ENCODE measurements around the gene PNLIP. TPM values are rescaled to one million over a fixed set of nuclear protein-coding genes. Genes with fewer than 3 reads are reported as not detected.

Gene PNLIP
- total RNA-seq = not detected in 2 replicates

DNA sequence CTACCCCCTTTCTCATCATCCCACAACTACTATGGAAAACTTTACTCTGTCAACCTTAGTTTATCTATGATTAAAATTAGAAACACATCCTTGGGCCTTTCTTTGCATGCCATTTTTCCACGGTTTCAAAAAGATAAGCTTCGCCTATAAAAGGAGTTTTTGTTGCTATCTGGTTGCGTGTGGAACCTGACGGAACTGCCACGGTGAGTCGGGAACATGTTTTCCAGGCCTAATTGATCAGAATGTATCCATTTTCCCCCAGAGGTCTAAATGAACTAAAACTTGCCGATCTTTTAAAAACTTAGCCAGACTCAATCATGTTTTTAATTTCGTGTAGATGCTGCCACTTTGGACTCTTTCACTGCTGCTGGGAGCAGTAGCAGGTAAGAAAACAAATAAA lies at the start of gene PNLIP:
TSS of gene PNLIP (plus strand) at position 176 of the 400 bp plus-strand sequence. CDS start at position 338, 162 bp downstream.
- TF ChIP-seq CTCF (IDR thresholded peaks at IDR 0.05; ENCODE audit: extremely low read depth, low read depth, low read length) = no peak
- no peaks in the 10 kb centered on the region for H3K4me1 ChIP-seq (ENCODE audit: insufficient read depth, low read length)

GRCh38 chr10:116504786-116505185 lies 40.9 kb upstream of the PNLIP start:
- Histone ChIP-seq H3K4me1 (ENCODE audit: insufficient read depth, low read length) (no peaks in the 10 kb centered on the region), H3K27ac (ENCODE audit: low read depth, low read length) (no peak overlapping the region), H4K20me1 (ENCODE audit: insufficient read depth, low read length) (no peaks in the 10 kb centered on the region), H2AFZ (ENCODE audit: low read length) (no peak overlapping the region), H3K36me3 (ENCODE audit: insufficient read depth, low read length) (no peaks in the 10 kb centered on the region), H3K4me2 (ENCODE audit: insufficient read depth, low read length) (no peak overlapping the region), H3K79me2 (ENCODE audit: insufficient read depth, low read length) (no peaks in the 10 kb centered on the region), H3K27me3 (ENCODE audit: insufficient read depth, low read length) (no peaks in the 10 kb centered on the region), H3K9me3 (ENCODE audit: low read depth, low read length) (no peaks in the 10 kb centered on the region), H3K4me3 (ENCODE audit: insufficient read depth, low read length) (no peak overlapping the region)
- DNase-seq (ENCODE audit: insufficient read length, low spot score, missing footprints) = no peak
- no peak for TF ChIP-seq CTCF (IDR thresholded peaks at IDR 0.05; ENCODE audit: extremely low read depth, low read depth, low read length)

More for the DNA sequence above, at the start of gene PNLIP:
- no peak within 1 kb of the TSS for H2AFZ ChIP-seq (ENCODE audit: low read length)
- H3K4me3 ChIP-seq (ENCODE audit: insufficient read depth, low read length) = no peak within 1 kb of the TSS
- H3K9me3 ChIP-seq (ENCODE audit: low read depth, low read length) = no peaks in the 10 kb centered on the region
- no peaks in the 10 kb centered on the region for H3K27me3 ChIP-seq (ENCODE audit: insufficient read depth, low read length)
- no peak for DNase-seq (ENCODE audit: insufficient read length, low spot score, missing footprints)
- no peak within 1 kb of the TSS for H3K4me2 ChIP-seq (ENCODE audit: insufficient read depth, low read length)
- no peaks in the 10 kb centered on the region for H4K20me1 ChIP-seq (ENCODE audit: insufficient read depth, low read length)
- H3K36me3 ChIP-seq (ENCODE audit: insufficient read depth, low read length) = no peaks in the 10 kb centered on the region
- H3K27ac ChIP-seq (ENCODE audit: low read depth, low read length) = no peak within 1 kb of the TSS
- no peaks in the 10 kb centered on the region for H3K79me2 ChIP-seq (ENCODE audit: insufficient read depth, low read length)

GRCh38 chr10:116510565-116510964 lies 35.2 kb upstream of the PNLIP start:
- H3K4me2 ChIP-seq (ENCODE audit: insufficient read depth, low read length) = no peak overlapping the region
- no peaks in the 10 kb centered on the region for H3K27me3 ChIP-seq (ENCODE audit: insufficient read depth, low read length)
- no peak overlapping the region for H2AFZ ChIP-seq (ENCODE audit: low read length)
- no peaks in the 10 kb centered on the region for H3K79me2 ChIP-seq (ENCODE audit: insufficient read depth, low read length)
- H3K27ac ChIP-seq (ENCODE audit: low read depth, low read length) = no peak overlapping the region
- no peak for TF ChIP-seq CTCF (IDR thresholded peaks at IDR 0.05; ENCODE audit: extremely low read depth, low read depth, low read length)
- no peak for DNase-seq (ENCODE audit: insufficient read length, low spot score, missing footprints)
- no peaks in the 10 kb centered on the region for H3K4me1 ChIP-seq (ENCODE audit: insufficient read depth, low read length)
- no peaks in the 10 kb centered on the region for H3K9me3 ChIP-seq (ENCODE audit: low read depth, low read length)
- H3K36me3 ChIP-seq (ENCODE audit: insufficient read depth, low read length) = no peaks in the 10 kb centered on the region
- no peaks in the 10 kb centered on the region for H4K20me1 ChIP-seq (ENCODE audit: insufficient read depth, low read length)
- no peak overlapping the region for H3K4me3 ChIP-seq (ENCODE audit: insufficient read depth, low read length)

GRCh38 chr10:116511365-116511764 lies 34.4 kb upstream of the PNLIP start:
- no peaks in the 10 kb centered on the region for H3K36me3 ChIP-seq (ENCODE audit: insufficient read depth, low read length)

More at GRCh38 chr10:116511365-116511764, 34.4 kb upstream of the PNLIP start:
- no peak for TF ChIP-seq CTCF (IDR thresholded peaks at IDR 0.05; ENCODE audit: extremely low read depth, low read depth, low read length)
- Histone ChIP-seq H3K4me1 (ENCODE audit: insufficient read depth, low read length) (no peaks in the 10 kb centered on the region), H4K20me1 (ENCODE audit: insufficient read depth, low read length) (no peaks in the 10 kb centered on the region), H3K9me3 (ENCODE audit: low read depth, low read length) (no peaks in the 10 kb centered on the region), H3K4me2 (ENCODE audit: insufficient read depth, low read length) (no peak overlapping the region), H2AFZ (ENCODE audit: low read length) (no peak overlapping the region), H3K79me2 (ENCODE audit: insufficient read depth, low read length) (no peaks in the 10 kb centered on the region), H3K27ac (ENCODE audit: low read depth, low read length) (no peak overlapping the region), H3K4me3 (ENCODE audit: insufficient read depth, low read length) (no peak overlapping the region), H3K27me3 (ENCODE audit: insufficient read depth, low read length) (no peaks in the 10 kb centered on the region)
- no peak for DNase-seq (ENCODE audit: insufficient read length, low spot score, missing footprints)

Data from osteoblast (primary cell).